Myocyte (in vitro differentiated cells): Measurements from ENCODE around the gene LSM6. TPM values are rescaled to one million over a fixed set of nuclear protein-coding genes. Genes with fewer than 3 reads are reported as not detected.

Experiments
- DNase-seq: peaks from one replicate; pipeline ENCODE4 v3.0.0-alpha.2; 2012; ENCODE audit warnings: low read depth
- total RNA-seq: library from RNA; depleted of rRNA; stranded (reverse); fragments of >200 nt; gene quantifications from 2 replicates; pipeline ENCODE4 v1.2.3, GENCODE V29; 2014

Gene LSM6
- total RNA-seq, 1 donor from 2014 or later, result 21.0 TPM

DNA sequence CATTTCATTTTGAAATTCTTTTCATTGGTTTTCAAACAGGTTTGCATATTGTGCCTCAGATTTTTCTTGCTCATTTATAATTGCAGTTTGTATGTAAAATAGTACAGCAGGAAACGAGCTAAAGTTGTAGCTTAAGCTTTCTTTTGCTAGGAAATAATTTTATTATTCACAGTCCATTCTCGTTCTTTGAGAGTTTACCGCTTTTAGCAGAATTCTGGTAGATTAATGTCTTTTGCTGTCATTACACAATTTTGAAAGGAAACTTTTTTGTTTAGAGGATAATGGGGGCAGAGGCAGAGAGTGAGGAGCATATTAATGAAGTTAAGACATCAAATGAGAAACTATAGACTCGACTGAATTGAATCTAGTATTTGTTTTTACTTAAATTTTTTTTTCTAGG is 10.5 kb downstream of the LSM6 start:
- no peak for DNase-seq

- no peak for DNase-seq
Measured at GRCh38 chr4:146186596-146186995, 11.1 kb downstream of the LSM6 start.

DNA sequence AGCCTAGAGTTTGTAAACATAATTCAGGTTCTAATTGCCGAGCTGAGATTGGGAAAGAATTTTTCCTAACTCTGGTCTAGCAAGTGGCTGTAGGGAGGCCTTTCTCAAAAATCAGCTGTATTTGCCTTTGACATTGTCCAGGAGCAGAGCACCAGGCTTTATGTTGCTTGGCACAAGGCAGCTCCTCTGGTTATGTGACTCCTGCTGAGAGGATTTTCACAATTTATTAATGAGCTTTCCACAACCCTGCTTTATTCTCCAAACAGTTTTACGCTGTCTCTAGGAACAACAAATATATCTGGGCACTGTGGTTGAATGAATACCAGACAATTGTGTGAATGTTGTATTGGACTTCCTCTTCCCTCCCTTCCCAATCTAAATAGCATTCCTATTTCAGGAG is 14.9 kb downstream of the LSM6 start:
- DNase-seq, result no peak

- DNase-seq, result no peak
Measured at GRCh38 chr4:146191766-146192458, 16.4 kb downstream of the LSM6 start.

GRCh38 chr4:146193628-146194027 is 18.1 kb downstream of the LSM6 start:
- DNase-seq, result no peak

DNA sequence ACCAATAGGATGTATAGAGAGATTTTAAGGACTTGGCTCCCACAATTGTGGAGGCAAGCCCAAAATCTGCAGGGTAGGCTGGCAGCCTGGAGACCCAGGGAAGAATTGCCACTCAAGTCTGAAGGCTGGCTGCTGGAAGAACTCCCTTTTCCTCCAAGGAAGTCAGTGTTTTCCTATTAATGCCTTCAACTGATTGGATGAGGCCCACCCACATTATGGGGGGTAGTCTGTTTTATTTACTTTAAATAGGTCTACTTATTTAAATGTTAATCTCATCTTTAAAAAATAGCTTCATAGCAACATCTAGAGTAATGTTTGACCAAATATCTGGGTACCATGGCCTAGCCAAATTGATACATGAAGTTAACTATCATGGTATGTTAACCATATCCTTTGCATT is 18.7 kb downstream of the LSM6 start:
- DNase-seq, result no peak

DNA sequence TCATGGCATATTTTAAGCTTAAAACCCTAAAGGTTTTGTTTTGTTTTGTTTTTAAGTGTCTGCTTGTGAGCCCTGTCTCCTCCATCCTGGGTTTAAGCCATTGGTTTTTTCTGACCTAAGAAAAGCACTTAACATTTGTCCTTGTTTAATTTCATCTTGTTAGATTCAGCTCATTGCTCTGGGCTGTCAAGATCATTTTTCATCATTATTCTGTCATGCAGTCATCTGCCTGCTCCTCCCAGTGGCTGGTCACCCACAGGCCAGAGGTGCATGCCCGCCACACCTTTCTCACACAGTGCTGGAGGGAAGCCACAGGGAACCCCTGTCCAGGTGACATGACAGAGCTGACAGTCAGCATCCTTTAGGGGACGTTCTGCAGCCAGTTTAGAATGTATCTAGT is 27.1 kb downstream of the LSM6 start:
- DNase-seq, result no peak

GRCh38 chr4:146207410-146207809 is 31.9 kb downstream of the LSM6 start:
- DNase-seq, result no peak

- DNase-seq, result no peak
Measured at GRCh38 chr4:146210890-146211289, 35.4 kb downstream of the LSM6 start.

DNA sequence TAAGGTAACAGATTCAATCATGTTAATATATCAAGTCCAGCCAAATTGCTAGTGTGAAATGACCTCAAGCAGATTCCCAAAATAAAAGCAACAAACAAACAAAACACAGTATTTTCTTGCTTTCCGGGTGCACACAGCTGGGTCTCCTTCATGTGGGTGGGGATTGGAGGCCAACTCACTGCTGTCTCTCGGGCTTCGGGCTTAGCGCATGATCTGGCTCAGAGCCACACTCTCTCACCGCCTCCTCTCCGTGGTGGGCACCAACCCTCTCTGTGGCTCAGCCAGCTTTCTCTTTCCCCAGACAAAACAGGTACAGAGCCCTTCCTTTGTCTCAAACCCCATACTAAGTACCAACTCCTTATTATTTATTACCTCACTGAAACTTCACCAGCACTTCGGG is 35.9 kb downstream of the LSM6 start:
- no peak for DNase-seq

DNA sequence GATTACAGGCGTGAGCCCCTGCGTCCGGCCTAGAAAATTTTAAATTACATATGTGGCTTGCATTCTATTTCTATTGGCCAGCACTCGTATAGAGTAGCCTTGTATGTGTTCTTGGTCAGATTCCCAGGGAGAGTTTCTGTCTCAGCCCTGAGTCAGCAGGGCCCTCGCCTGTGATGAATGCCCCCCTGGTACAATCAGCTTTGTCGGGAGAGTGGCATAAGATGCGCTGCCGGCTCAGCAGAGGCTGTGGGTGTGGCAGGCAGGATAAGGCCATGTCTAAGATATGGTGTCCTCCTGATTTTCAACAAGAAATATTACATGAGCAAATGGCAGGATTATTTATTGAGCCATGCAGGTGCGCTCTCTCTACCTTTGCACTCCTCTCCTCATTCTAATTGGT is 37.3 kb downstream of the LSM6 start:
- no peak for DNase-seq

DNA sequence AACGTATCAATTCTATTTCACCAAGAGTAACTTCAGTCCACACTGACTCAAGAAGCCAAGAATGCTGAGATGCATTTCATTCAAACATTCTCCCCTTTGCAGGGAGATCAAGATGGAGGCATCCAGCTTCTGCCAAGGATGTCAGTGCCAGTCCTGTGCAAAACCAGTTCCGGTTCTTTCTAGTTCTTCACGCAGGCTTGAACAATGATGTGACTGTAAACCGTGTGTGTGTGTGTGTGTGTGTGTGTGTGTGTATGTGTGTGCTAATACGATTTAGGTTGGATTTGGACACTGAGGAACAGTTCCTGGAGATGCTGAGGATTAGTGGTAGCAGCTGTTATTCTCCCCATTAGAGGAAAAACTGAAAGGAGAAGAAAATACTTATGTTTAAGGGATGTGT is 38.7 kb downstream of the LSM6 start, which contains the start of gene REELD1:
REELD1 (plus strand) TSS at position 301 of the 400 bp plus-strand sequence. CDS start 2,415 bp downstream, outside the sequence.
- peak; percentile 9 for DNase-seq

DNA sequence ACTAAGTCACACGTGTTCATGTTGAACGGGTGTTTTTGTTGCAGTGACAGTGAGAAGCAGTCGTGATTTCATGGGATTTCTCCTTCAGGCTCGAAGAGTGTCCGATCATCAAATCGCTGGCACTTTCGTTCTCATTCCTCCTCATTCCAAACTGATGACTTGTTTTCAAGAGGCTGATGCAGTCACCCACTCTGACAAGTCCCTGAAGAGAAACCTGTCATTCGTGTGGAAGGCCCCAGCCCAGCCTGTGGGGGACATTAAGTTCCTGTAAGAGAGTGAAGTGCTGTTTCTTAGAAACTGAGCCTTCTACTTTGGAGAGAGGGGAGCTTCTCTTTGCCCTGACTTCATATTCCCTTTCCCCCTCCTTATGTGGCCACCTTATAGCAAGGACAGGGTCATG is 46.8 kb downstream of the LSM6 start:
- DNase-seq, result peak; percentile 40

DNA sequence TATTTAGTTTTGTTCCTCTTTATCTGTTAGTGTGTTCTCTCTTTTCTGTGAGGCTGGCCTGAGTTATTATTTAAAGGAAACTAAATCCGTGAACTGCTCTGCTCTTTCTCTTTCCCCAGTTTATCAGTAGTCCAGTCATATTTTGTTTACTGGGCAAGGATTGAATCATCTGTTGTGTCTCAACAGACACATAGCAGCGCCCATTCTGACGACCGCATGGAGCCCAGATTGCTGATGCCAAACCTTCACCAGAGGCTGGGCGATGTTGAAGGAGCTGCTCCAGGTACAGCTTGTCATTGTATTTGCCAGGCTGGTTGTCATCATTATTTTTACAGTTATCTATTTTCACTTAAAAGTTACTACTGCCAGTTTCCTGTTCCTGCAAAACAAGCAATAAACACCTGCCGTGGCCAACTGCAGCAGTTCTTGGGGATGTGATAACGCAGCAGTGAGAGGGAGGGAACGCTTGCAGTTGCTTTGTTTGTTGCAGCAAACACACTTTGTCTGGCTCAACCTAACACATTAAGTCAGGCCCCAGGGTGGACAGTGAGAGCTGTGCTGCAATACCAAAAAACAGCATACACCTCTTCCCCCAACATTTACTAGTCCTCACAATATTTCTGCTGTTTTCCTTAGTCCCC is 48.9 kb downstream of the LSM6 start:
- peak; percentile 14 for DNase-seq

GRCh38 chr4:146229406-146229805 is 53.9 kb downstream of the LSM6 start:
- no peak for DNase-seq

- DNase-seq, result no peak
Measured at GRCh38 chr4:146232131-146232722, 56.7 kb downstream of the LSM6 start.

GRCh38 chr4:146235654-146236177 is 60.2 kb downstream of the LSM6 start:
- DNase-seq, result no peak

- DNase-seq, result no peak
Measured at GRCh38 chr4:146236216-146236615, 60.7 kb downstream of the LSM6 start.

- no peak for DNase-seq
Measured at GRCh38 chr4:146237092-146237491, 61.6 kb downstream of the LSM6 start.

DNA sequence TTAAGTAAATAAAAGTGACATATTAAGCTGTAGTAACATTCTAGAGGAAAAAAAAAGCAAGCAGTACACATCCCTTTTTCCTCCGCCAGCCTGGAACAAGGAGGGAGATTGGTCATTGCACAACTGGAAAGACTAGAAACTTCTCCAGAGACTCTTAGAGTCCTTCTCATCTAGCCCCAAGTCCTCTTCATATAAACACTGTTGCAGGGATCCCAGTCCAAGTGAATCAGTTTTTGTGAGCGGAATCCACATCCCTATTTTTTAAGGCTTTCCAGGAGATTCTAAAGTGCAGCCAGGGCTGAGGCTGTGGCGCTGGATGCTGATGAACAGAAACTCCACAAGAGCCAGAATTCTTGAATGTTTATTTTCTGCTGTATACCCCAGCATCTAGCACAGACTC is 62.6 kb downstream of the LSM6 start:
- DNase-seq, result no peak
